Endothelial cell of umbilical vein (primary cell): Measurements from ENCODE around the gene GNAO1. TPM values are rescaled to one million over a fixed set of nuclear protein-coding genes. Genes with fewer than 3 reads are reported as not detected.

Experiments
- BruUV-seq: library from RNA; stranded (reverse); fragments of 400-500 nt; replicated peaks from 2 replicates; lab custom pipeline; 2021; lab: Mats Ljungman, UMichigan
- CTCF ChIA-PET: fragments of 300-600, 350-600 bp; sonication (Branson Sonifier 250); formaldehyde crosslinking; loops from one replicate; lab custom pipeline; 2021; ENCODE audit warnings: antibody characterized with exemption, inconsistent platforms; lab: Charles Lee
- POLR2A ChIA-PET: fragments of 300-600, 350-600 bp; sonication (Branson Sonifier 250); formaldehyde crosslinking; loops from one replicate; lab custom pipeline; 2021; ENCODE audit warnings: antibody characterized with exemption, inconsistent platforms; lab: Charles Lee
- DNase-seq: peaks from one replicate; pipeline ENCODE4 v3.0.0-alpha.2; 2011; ENCODE audit warnings: low read depth, low spot score
- FAIRE-seq: peaks from 2 replicates; lab custom pipeline; 2011; peaks lifted over from hg19 to GRCh38; lab: Jason Lieb, UNC
- H2AFZ ChIP-seq: 2 replicates; pipeline ENCODE4 v1.6.0; 2012; ENCODE audit warnings: low read depth, low read length, control low read depth, inconsistent platforms
- H3K27ac ChIP-seq: 2 replicates; pipeline ENCODE4 v1.5.1; 2011; ENCODE audit warnings: low read depth, mild to moderate bottlenecking, control low read depth, low read length, moderate library complexity; ENCODE audit not compliant: insufficient read depth
- H3K27me3 ChIP-seq, 2 experiments: 2 replicates each; pipeline versions ENCODE4 v1.6.0 to v1.6.1; 2011; ENCODE audit warnings: low read length in 2 of 2, mixed read lengths in 1 of 2; ENCODE audit not compliant: control insufficient read depth in 2 of 2, insufficient read depth in 2 of 2
- H3K36me3 ChIP-seq, 2 experiments: 2 replicates in 1 of 2; 3 replicates in 1 of 2; pipeline ENCODE4 v1.5.1; 2011; ENCODE audit warnings: low read length in 2 of 2, mild to moderate bottlenecking in 1 of 2, moderate library complexity in 1 of 2; ENCODE audit not compliant: control insufficient read depth in 2 of 2, insufficient read depth in 2 of 2; ENCODE audit errors: extremely low read depth in 1 of 2
- H3K4me1 ChIP-seq: 3 replicates; pipeline ENCODE4 v1.5.1; 2011; ENCODE audit warnings: mild to moderate bottlenecking, low read length; ENCODE audit not compliant: control insufficient read depth, insufficient read depth; ENCODE audit errors: extremely low read depth
- H3K4me2 ChIP-seq: 2 replicates; pipeline ENCODE4 v1.6.1; 2011; ENCODE audit warnings: low read length, control low read depth, mixed read lengths; ENCODE audit not compliant: insufficient read depth
- H3K4me3 ChIP-seq, 3 experiments: fragments of 200-600 bp in 1 of 3; sonication (generic), shearing (Covaris generic) in 1 of 3; replicated peaks in 1 of 3; 2 replicates each; pipeline ENCODE4 v1.5.1; 2011 to 2016; ENCODE audit warnings: control low read depth in 3 of 3, low read length in 3 of 3, mild to moderate bottlenecking in 2 of 3, inconsistent platforms in 1 of 3, low read depth in 1 of 3, moderate library complexity in 1 of 3; ENCODE audit not compliant: insufficient read depth in 1 of 3
- H3K79me2 ChIP-seq: 2 replicates; pipeline ENCODE4 v1.6.0; 2012; ENCODE audit warnings: low read length, inconsistent platforms; ENCODE audit not compliant: control insufficient read depth, insufficient read depth
- H3K9ac ChIP-seq: replicated peaks from 2 replicates; pipeline ENCODE3; 2011; ENCODE audit warnings: low read length, control low read depth; ENCODE audit not compliant: insufficient read depth; ENCODE audit errors: extremely low read depth
- H3K9me1 ChIP-seq: replicated peaks from 3 replicates; pipeline ENCODE4 v1.6.0; 2011; ENCODE audit warnings: mild to moderate bottlenecking, low read length; ENCODE audit not compliant: control insufficient read depth, insufficient read depth; ENCODE audit errors: extremely low read depth
- H3K9me3 ChIP-seq: replicated peaks from 2 replicates; pipeline ENCODE4 v1.5.1; 2012; ENCODE audit warnings: low read length, inconsistent platforms; ENCODE audit not compliant: control insufficient read depth, insufficient read depth
- H4K20me1 ChIP-seq: replicated peaks from 2 replicates; pipeline ENCODE3; 2011; ENCODE audit warnings: mild to moderate bottlenecking, low read length; ENCODE audit not compliant: control insufficient read depth, insufficient read depth; ENCODE audit errors: extremely low read depth
- EZH2 ChIP-seq: IDR thresholded peaks from 2 replicates; pipeline ENCODE4 v1.6.1; 2012; ENCODE audit warnings: borderline replicate concordance, low read depth, mild to moderate bottlenecking, moderate library complexity, low read length, inconsistent platforms; ENCODE audit not compliant: severe bottlenecking
- FOS ChIP-seq: IDR thresholded peaks from 2 replicates; pipeline ENCODE4 v1.6.1; 2011; ENCODE audit warnings: mild to moderate bottlenecking, low read length, moderate library complexity, borderline replicate concordance; ENCODE audit not compliant: insufficient read depth
- GATA2 ChIP-seq: IDR thresholded peaks from 2 replicates; pipeline ENCODE4 v1.7.0; 2011; ENCODE audit warnings: low read depth, mild to moderate bottlenecking, moderate library complexity, mixed read lengths, low read length; ENCODE audit not compliant: insufficient read length, insufficient read depth
- JUN ChIP-seq: IDR thresholded peaks from 2 replicates; pipeline ENCODE4 v1.6.1; 2011; ENCODE audit warnings: borderline replicate concordance, low read depth; ENCODE audit not compliant: insufficient read length, insufficient read depth
- MYC ChIP-seq: IDR thresholded peaks from one replicate; pipeline ENCODE4 v1.6.1; 2011; ENCODE audit warnings: mild to moderate bottlenecking, low read depth, low read length
- POLR2A ChIP-seq: IDR thresholded peaks from 2 replicates; pipeline ENCODE4 v1.6.1; 2012; ENCODE audit warnings: low read depth, mild to moderate bottlenecking, control low read depth, low read length
- POLR2AphosphoS5 ChIP-seq: IDR thresholded peaks from 2 replicates; pipeline ENCODE4 v1.6.1; 2012; ENCODE audit warnings: low read depth, mild to moderate bottlenecking, control low read depth, low read length, moderate library complexity; ENCODE audit not compliant: insufficient read depth
- dilution Hi-C: fragments of 300-500 bp; cut with MboI; formaldehyde crosslinking; loops from one replicate; pipeline ENCODE4 v1.15.0; 2019; ENCODE audit warnings: low sequenced_read_pairs; ENCODE audit not compliant: extremely low pct_ligation_motif_present
- intact Hi-C: fragments of 100-400 bp; cut with micrococcal nuclease; formaldehyde crosslinking; loops from one replicate; pipeline ENCODE4 v1.10.0; 2022
- polyA plus RNA-seq, 4 experiments: library from polyadenylated mRNA; depleted of rRNA in 3 of 4; stranded (reverse) in 3 of 4; unstranded in 1 of 4; fragments of >200 nt; gene quantifications; 2 replicates each; pipeline versions ENCODE4 v1.2.1 to v1.2.3, GENCODE V29; 2011 to 2012; ENCODE audit warnings: missing spikeins in 1 of 4
- total RNA-seq: library from RNA; stranded (reverse); gene quantifications from 2 replicates; pipeline ENCODE4 v1.2.3, GENCODE V29; 2021
- TF ChIP-seq, protein P1 (sequence below), 2 donors: IDR thresholded peaks; 1 replicate in 1 of 2; 2 replicates in 1 of 2; pipeline ENCODE4 v1.5.1; 2011; ENCODE audit warnings: low read length in 2 of 2, mild to moderate bottlenecking in 2 of 2, moderate library complexity in 2 of 2, control low read depth in 1 of 2, inconsistent platforms in 1 of 2, low read depth in 1 of 2; ENCODE audit not compliant: insufficient read depth in 1 of 2; ENCODE audit errors: extremely low read depth in 1 of 2
- TF ChIP-seq, protein P2 (sequence below): IDR thresholded peaks from 2 replicates; pipeline ENCODE4 v1.6.1; 2011; ENCODE audit not compliant: insufficient read depth, insufficient read length

Gene GNAO1
- total and polyA plus RNA-seq, 2 donors (not counting 3 experiments of a cell fraction or from before 2014, with no cell fraction given) = not detected

DNA sequence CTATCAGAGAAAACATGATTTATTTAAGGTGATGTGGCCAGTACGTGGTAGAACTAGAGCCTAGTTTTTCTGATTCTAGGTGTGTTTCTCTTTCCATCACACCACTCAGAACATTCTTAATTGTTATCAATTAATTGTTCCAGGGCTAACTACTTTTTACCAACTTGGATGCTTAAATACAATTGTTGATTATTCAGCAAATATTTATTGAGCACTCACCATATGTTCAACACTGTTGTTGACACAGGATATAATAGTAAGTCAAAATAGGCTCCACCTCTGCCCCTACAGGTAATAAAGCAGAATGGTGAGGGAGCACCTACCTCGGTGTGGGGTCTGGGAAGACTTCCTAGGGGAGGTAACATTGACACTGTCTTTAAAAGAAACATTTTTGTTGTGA is 16.1 kb downstream of the GNAO1 start:
- no peaks in the 10 kb centered on the region for H3K36me3 ChIP-seq
- no peak overlapping the region for H3K4me3 ChIP-seq
- no peaks in the 10 kb centered on the region for H3K27me3 ChIP-seq
- H4K20me1 ChIP-seq = no peaks in the 10 kb centered on the region
- POLR2A ChIA-PET = no interaction called here
- H3K9ac ChIP-seq = no peak overlapping the region
- CTCF ChIA-PET = no interaction called here
- H3K9me1 ChIP-seq = no peaks in the 10 kb centered on the region
- dilution Hi-C loops = no loop called here
- FAIRE-seq (no peak), DNase-seq (no peak)
- no TSS peak for BruUV-seq
- no peaks in the 10 kb centered on the region for H3K4me1 ChIP-seq
- H3K4me2 ChIP-seq = no peak overlapping the region
- intact Hi-C loops = no loop called here
- H3K27ac ChIP-seq = no peak overlapping the region
- TF ChIP-seq POLR2A (no peak), GATA2 (no peak), JUN (no peak), MYC (no peak), EZH2 (no peak), POLR2AphosphoS5 (no peak), FOS (no peak)
- TF ChIP-seq, protein P1, sequence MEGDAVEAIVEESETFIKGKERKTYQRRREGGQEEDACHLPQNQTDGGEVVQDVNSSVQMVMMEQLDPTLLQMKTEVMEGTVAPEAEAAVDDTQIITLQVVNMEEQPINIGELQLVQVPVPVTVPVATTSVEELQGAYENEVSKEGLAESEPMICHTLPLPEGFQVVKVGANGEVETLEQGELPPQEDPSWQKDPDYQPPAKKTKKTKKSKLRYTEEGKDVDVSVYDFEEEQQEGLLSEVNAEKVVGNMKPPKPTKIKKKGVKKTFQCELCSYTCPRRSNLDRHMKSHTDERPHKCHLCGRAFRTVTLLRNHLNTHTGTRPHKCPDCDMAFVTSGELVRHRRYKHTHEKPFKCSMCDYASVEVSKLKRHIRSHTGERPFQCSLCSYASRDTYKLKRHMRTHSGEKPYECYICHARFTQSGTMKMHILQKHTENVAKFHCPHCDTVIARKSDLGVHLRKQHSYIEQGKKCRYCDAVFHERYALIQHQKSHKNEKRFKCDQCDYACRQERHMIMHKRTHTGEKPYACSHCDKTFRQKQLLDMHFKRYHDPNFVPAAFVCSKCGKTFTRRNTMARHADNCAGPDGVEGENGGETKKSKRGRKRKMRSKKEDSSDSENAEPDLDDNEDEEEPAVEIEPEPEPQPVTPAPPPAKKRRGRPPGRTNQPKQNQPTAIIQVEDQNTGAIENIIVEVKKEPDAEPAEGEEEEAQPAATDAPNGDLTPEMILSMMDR (IDR thresholded peaks at IDR 0.05; ENCODE audit: extremely low read depth in 1 of 2, insufficient read depth in 1 of 2, low read depth in 1 of 2, low read length in 2 of 2) = no peak
- TF ChIP-seq, protein P2, sequence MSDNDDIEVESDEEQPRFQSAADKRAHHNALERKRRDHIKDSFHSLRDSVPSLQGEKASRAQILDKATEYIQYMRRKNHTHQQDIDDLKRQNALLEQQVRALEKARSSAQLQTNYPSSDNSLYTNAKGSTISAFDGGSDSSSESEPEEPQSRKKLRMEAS = no peak
- no peak overlapping the region for H2AFZ ChIP-seq
- H3K79me2 ChIP-seq = no peaks in the 10 kb centered on the region
- H3K9me3 ChIP-seq = no peaks in the 10 kb centered on the region
